NCI-H128 (cell line): Measurements from ENCODE around the gene DACH1.
"Not testable (repeated sequence)": the region's sequence is repeated elsewhere in the genome, so short reads cannot be mapped to it uniquely, and the experiment has no call there.

Source experiments
- DNase-seq: peaks from one replicate; lab custom pipeline; 2025; ENCODE audit not compliant: unreplicated experiment; lab: John Stamatoyannopoulos, UW

Gene DACH1

DNA sequence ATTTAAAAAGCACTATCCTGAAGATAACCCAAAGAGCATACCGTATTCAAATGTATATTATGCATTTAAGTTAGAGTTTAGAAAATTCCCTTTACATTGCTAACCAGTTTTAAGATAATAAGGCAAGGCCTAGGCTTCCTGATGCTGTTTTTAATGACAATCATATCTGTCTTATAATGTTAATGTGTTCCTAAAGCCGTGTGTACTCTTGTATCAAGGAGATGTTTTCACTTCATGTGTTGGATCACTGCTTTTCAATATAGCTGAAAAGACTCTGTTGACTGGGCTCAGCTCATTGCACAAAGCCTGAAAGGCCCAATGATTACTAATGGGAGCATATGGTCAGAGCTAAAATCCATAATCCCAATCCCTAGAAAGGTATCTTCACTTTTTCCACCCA is 81.6 kb downstream of the DACH1 start:
- no peak for DNase-seq

GRCh38 chr13:71780546-71780945 is 86.5 kb downstream of the DACH1 start:
- DNase-seq = no peak

DNA sequence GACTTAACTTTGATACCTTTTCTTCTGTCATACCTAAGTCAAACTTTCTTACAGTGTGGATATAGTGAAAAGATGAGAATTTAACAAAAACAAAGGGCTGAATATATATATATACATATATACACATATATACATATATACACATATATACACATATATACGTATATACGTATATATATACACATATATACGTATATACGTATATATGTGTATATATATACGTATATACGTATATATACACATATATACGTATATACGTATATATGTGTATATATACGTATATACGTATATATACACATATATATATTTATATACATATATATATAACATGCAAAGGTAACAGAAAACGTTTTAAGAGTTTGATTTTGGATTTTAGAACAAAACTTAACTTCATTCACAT is 88.0 kb downstream of the DACH1 start:
- DNase-seq = not testable (repeated sequence)

DNA sequence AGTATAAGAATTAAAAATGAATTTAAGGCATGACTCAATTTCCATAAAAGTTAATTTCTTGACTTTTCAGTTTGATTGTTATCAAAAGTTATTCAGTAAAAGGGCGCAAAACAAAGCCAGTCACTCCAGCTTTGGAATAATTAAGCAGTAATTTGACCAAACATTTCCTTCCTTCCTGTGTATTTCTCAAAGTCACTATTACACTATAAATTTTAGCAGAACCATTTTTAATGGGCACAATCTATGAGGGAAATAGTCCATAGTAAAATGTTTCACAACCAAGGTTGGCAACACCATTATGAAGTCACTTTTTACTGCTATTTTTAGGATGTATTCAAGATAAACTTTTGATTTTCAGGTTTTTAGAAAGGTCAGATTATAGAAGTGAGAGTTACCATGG is 91.0 kb downstream of the DACH1 start:
- DNase-seq = no peak

GRCh38 chr13:71774863-71775262 is 92.1 kb downstream of the DACH1 start:
- DNase-seq = no peak

GRCh38 chr13:71773531-71773930 is 93.5 kb downstream of the DACH1 start:
- DNase-seq = no peak

- DNase-seq = no peak
Measured at GRCh38 chr13:71772361-71772760, 94.6 kb downstream of the DACH1 start.

DNA sequence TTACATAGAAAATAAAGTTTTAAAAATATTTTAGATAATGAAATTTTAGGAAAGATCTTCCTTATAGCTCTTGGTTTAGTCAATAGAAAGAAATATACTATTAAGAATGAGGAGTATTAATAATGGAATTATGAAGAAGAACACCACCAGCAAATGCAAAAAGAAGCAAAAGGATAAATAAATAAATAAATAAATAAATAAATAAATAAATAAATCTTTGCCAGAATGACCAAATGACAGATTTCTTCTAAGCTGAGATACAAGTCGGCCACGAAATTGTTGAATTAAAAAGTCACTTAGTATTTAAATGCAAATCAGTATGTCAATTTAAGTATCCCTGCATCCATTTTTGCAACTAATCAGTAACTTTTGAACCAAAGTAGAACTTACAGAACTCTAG is 95.9 kb downstream of the DACH1 start:
- DNase-seq = no peak

DNA sequence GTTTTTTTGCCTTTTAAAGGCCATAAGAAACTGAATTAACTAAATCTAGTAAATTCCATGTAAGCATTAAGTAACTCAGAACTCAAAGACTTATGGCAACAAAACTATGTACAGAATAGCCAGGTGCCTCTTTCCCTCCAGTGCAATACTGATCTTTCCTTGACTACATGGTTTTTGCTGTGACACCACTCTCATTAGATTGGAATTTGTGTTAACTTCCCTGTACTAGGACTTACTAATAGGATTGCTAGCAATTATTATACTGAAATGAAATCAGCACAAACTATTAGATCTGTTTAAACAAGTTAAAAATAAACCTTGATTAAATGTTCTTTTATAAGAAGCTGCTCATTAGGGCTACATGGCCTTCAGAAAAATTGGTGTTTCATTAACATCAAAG is 96.3 kb downstream of the DACH1 start:
- no peak for DNase-seq

DNA sequence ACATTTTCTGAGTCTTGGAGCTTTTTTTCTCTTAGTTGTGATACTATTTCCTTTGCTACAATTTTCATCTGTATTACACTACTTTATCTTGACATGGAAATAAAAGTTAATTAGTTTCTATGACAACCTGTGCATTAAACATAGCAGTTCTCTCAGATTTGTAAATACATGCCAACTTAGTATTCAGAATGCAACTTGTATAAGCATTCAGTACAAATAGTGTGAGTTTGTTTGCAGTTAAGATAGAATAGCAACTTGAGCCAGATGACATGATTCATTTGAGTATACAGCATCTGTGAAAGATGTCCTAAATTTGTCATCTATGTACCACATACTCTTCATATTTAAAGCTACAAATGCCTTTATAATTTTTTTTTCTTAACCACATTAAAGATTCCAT is 98.1 kb downstream of the DACH1 start:
- no peak for DNase-seq

- peak; percentile 54 for DNase-seq
Measured at GRCh38 chr13:71759651-71760511, 107.1 kb downstream of the DACH1 start.

DNA sequence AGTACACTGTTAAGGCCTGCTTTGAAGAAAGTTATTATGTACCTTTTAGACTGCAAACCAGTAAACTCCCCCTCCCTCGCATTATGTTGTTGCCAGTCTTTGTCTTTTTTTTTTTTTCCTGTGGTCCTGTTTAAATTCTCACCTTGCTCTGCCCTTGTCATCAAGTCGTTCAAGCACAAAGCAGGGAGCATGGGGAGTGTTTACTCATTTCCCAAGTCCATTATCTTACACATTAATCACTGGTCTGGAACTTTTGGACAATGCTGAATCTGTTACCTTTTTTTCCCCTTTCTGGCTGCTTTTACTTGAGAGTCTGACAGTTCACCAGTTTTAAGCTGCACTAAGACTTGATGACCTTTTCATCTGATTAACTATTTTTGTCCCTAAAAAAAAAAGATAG is 108.2 kb downstream of the DACH1 start:
- DNase-seq = no peak

- DNase-seq = no peak
Measured at GRCh38 chr13:71754407-71754974, 112.5 kb downstream of the DACH1 start.

DNA sequence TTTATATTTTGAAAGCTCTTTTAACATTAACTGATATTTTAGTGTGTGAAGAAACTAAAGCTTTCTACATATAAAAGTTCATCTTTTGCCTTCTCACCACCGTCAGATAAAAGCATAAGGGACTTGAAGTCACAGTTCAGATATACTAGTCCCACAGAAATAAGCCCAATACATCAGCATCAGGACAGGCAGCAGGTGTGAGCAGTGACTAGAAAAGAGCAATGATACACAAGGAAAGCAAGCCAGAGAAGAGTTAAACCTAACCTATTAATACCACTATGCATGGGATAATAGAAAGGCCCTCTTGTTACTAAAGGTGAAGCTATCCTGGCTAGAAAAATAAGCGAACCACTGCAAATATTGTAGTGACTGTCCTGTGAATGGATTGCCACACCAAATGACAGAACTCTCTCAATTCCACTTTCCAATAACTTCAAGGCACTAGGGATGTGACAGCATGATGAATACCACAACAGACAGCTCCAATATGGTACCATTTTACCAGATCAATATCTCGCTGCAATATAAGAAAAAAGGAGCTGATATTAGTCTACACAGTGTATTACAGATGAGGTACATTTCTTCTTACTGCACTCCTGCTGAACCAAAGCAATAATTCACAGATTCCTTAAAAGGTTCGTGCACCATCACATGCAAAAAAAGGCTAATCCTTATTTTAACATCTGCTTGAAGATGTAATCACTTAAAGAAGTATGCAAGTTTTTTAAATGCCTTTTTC is 114.1 kb downstream of the DACH1 start:
- DNase-seq = no peak

- DNase-seq = peak; percentile 51
Measured at GRCh38 chr13:71751073-71751472, 115.9 kb downstream of the DACH1 start.

- DNase-seq = no peak
Measured at GRCh38 chr13:71730267-71730666, 136.7 kb downstream of the DACH1 start.

- no peak for DNase-seq
Measured at GRCh38 chr13:71729441-71729840, 137.6 kb downstream of the DACH1 start.

DNA sequence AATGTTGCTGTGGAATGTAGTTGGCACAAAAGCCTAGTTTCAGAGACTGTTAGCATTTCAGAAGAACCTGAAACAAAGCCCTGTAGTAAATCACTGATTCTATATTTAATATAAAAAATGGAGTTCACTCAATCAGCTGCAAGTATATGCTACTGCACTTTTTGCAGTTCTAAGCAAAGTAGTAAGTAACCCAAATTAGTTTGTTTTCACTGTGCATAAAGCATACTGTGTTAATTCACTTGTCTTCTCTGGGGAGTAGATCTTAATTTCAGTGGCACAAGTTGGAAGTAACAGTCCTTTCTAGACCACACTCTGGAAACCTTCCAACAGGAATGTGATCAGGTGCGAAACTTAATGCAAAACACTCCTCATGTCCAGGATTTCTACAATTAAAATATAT is 139.3 kb downstream of the DACH1 start:
- no peak for DNase-seq

GRCh38 chr13:71727042-71727441 is 140.0 kb downstream of the DACH1 start:
- DNase-seq = no peak

GRCh38 chr13:71722206-71722605 is 144.8 kb downstream of the DACH1 start:
- no peak for DNase-seq

DNA sequence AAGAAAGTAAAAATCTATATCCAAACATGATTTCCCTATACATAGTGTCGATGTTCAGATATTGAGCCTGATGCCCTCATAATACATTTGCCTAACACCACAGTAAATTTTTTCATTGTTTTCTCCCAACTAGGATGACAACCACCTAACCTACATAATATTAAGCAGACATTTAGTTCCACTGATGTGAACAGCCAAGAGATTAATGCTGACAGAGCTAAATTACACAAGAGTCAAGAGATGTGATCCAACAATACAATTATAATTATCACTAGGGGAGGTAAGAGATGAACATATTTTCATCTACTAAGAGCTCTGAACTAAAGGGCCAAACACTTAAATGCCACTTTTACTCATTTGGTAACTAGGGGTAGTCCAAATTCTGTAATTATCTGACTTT is 145.9 kb downstream of the DACH1 start:
- no peak for DNase-seq

DNA sequence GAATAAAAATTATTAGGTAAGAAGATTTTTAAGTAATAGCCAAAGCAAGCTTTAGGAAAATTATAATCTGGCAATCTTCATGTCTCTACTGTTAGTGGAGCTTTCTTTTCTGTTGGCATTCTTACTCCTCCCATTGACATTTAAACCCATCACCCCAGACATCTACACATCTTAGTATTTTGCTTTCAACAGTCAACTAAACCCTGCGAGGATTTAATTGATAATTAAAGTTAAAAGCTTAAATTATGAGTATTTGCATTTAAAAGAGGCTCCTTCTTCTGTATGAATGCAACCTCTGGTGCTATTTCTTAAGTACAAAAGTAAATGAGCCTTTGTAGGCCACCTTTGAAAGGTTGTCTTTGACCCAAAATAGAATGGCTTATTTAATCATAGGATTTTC is 148.1 kb downstream of the DACH1 start:
- no peak for DNase-seq
